22Rv1 (cell line): ENCODE data around the gene HSDL2.

Experiments
- ZFX ChIP-seq: fragments of 450-650 bp; IDR thresholded peaks from 2 replicates; pipeline ENCODE4 v1.6.1; 2017; ENCODE audit warnings: antibody characterized with exemption, borderline replicate concordance
- TF ChIP-seq, protein P1 (sequence below): fragments of 450-650 bp; IDR thresholded peaks from 2 replicates; pipeline ENCODE4 v1.5.1; 2017; ENCODE audit warnings: mild to moderate bottlenecking

DNA sequence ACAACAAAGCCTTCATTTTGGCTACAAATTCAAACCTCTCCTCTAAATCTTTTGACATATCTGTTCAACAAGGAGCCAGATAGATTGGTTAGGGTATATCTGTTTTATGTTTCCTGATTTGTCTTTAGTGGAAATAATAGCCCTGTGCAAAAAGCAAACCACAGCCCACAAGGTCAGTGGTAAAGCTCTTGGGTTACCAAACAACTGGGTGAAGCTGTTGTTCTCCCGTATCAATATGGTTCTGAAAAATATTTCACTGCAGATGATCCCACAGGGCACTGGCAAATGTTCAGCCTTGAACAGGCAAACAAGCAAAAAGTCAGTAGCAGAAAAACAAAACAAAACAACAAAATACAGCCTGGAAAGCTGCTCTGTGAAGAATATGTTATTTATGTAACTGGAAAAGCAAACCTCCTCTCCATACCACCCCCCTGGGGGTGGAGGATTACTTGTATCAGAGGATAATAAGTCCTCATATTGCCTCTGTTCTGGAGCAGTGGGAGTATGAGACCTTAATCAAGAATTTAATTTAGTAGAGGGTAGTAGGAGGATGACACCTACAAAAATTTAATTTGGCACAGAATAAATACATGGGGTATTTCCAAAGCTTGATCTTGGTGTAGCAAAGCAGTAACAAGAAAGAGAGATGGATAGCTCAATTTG lies 25.7 kb upstream of the HSDL2 start:
- TF ChIP-seq, protein P1, sequence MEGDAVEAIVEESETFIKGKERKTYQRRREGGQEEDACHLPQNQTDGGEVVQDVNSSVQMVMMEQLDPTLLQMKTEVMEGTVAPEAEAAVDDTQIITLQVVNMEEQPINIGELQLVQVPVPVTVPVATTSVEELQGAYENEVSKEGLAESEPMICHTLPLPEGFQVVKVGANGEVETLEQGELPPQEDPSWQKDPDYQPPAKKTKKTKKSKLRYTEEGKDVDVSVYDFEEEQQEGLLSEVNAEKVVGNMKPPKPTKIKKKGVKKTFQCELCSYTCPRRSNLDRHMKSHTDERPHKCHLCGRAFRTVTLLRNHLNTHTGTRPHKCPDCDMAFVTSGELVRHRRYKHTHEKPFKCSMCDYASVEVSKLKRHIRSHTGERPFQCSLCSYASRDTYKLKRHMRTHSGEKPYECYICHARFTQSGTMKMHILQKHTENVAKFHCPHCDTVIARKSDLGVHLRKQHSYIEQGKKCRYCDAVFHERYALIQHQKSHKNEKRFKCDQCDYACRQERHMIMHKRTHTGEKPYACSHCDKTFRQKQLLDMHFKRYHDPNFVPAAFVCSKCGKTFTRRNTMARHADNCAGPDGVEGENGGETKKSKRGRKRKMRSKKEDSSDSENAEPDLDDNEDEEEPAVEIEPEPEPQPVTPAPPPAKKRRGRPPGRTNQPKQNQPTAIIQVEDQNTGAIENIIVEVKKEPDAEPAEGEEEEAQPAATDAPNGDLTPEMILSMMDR: no peak
- TF ChIP-seq ZFX: no peak
